Common myeloid progenitor, CD34-positive (primary cell): ENCODE data around the gene CDC42BPB.
A peak's percentile ranks its signal among the peaks of the same experiment; 100 is the strongest.
"Not testable (repeated sequence)": the region's sequence is repeated elsewhere in the genome, so short reads cannot be mapped to it uniquely, and the experiment has no call there.

ENCODE experiments used
- CTCF ChIA-PET: fragments of 350-600 bp; sonication (Branson Sonifier 250); formaldehyde crosslinking; loops from one replicate; lab custom pipeline; 2021; ENCODE audit warnings: antibody characterized with exemption; lab: Charles Lee
- POLR2A ChIA-PET: fragments of 350-600 bp; sonication (Branson Sonifier 250); formaldehyde crosslinking; loops from one replicate; lab custom pipeline; 2021; ENCODE audit warnings: antibody characterized with exemption; lab: Charles Lee
- DNase-seq, 3 donors: peaks; one replicate each; pipeline versions ENCODE4 v3.0.0 to v3.0.0-alpha.2; 2013
- H3K27ac ChIP-seq, 2 experiments: 1 replicate in 1 of 2; 2 replicates in 1 of 2; pipeline ENCODE4 v1.7.0; 2013; ENCODE audit warnings: inconsistent platforms in 2 of 2, low read length in 2 of 2, mild to moderate bottlenecking in 2 of 2, low read depth in 1 of 2, moderate library complexity in 1 of 2; ENCODE audit not compliant: severe bottlenecking in 2 of 2, insufficient read depth in 1 of 2, poor library complexity in 1 of 2
- H3K27me3 ChIP-seq, 5 experiments: replicated peaks in 2 of 5; 1 replicate in 3 of 5; 2 replicates in 2 of 5; pipeline versions ENCODE4 v1.6.1 to v1.7.0; 2013; ENCODE audit warnings: low read length in 4 of 5, mild to moderate bottlenecking in 2 of 5, moderate library complexity in 2 of 5, inconsistent platforms in 1 of 5; ENCODE audit not compliant: insufficient read depth in 5 of 5, control insufficient read depth in 4 of 5
- H3K36me3 ChIP-seq, 4 experiments: 1 replicate in 2 of 4; 2 replicates in 2 of 4; pipeline versions ENCODE4 v1.6.1 to v1.7.0; 2013; ENCODE audit warnings: low read length in 3 of 4, control low read depth in 1 of 4, mild to moderate bottlenecking in 1 of 4; ENCODE audit not compliant: control insufficient read depth in 4 of 4, insufficient read depth in 4 of 4
- H3K4me1 ChIP-seq, 4 experiments: 1 replicate in 3 of 4; 2 replicates in 1 of 4; pipeline versions ENCODE4 v1.6.1 to v1.7.1; 2013; ENCODE audit warnings: low read length in 3 of 4, mild to moderate bottlenecking in 3 of 4, control low read depth in 1 of 4, inconsistent platforms in 1 of 4, moderate library complexity in 1 of 4; ENCODE audit not compliant: control insufficient read depth in 4 of 4, insufficient read depth in 4 of 4; ENCODE audit errors: control extremely low read depth in 1 of 4
- H3K4me3 ChIP-seq, 7 experiments: 1 replicate in 4 of 7; 2 replicates in 3 of 7; pipeline versions ENCODE4 v1.5.1 to v1.7.0; 2013; ENCODE audit warnings: mild to moderate bottlenecking in 7 of 7, low read length in 6 of 7, moderate library complexity in 6 of 7, inconsistent platforms in 2 of 7, low read depth in 2 of 7, control low read depth in 1 of 7; ENCODE audit not compliant: insufficient read depth in 4 of 7, control insufficient read depth in 1 of 7; ENCODE audit errors: extremely low read depth in 1 of 7
- H3K9me3 ChIP-seq, 5 experiments: 1 replicate in 4 of 5; 2 replicates in 1 of 5; pipeline versions ENCODE4 v1.6.1 to v1.7.1; 2013; ENCODE audit warnings: low read length in 4 of 5, mild to moderate bottlenecking in 2 of 5, inconsistent platforms in 1 of 5, low read depth in 1 of 5, moderate library complexity in 1 of 5; ENCODE audit not compliant: control insufficient read depth in 4 of 5, insufficient read depth in 2 of 5; ENCODE audit errors: control extremely low read depth in 1 of 5
- WGBS: methylation state at CpG from one replicate; pipeline ENCODE4 v1.1.5; 2013; ENCODE audit not compliant: insufficient coverage; 5-methylcytosine and 5-hydroxymethylcytosine counted together

The CDC42BPB gene

DNA sequence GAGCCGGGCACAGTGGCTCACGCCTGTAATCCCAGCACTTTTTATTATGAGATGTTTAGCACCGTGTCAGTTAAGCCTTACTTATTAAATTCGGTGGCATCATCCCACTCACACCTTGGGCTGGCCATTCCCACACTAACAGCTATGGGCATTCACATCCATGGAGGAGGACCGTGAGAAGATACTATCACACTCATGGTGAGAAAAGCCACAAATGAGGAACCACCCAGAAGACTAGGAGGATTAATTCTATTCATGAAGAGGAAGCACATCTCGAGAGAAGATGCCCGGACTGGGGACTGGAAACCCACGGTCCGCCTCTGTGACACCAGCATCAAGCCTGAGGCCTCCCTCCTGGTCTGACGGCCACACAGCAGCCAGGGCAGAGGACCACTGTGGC is 4.9 kb downstream of the CDC42BPB start:
- CTCF ChIA-PET, result interaction anchor here (0.9 to 1.2 kb wide), 3 partner anchors 12 to 18 kb away, joined by 3 read pairs; no protein-coding TSS in a partner anchor
- 43% methylated on average over 9 of the region's 10 CpGs for WGBS
- Histone ChIP-seq H3K27me3 (no peaks in the 10 kb centered on the region), H3K9me3 (no peaks in the 10 kb centered on the region), H3K36me3 (no peaks in the 10 kb centered on the region), H3K4me1 (peaks cover 0 to 21% (median 7%) of the 10 kb centered on the region in 4 experiments), H3K27ac (no peak overlapping the region), H3K4me3 (no peak overlapping the region)
- POLR2A ChIA-PET, result no interaction called here
- peak; percentile 23 to 64 (median 52) for DNase-seq

DNA sequence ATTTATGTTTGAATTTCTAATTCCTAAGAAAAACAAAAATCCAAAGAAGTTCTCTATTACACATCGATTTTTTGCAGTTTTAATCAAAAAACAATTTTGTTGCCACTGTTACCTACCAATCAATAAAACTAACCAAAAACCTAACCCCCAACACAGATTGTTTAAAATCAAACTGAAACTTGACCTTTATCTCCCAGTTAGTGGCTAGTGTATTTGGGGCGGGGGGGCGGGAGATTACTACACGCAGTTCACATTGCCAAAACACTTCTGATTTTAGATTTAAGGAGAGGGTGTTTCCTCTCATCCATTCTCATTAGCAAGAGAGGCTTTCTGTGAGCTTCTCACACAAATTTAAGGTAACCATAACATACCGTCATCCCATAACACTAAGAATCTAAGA is 6.4 kb downstream of the CDC42BPB start:
- 100% methylated on average over 1 of the region's 5 CpGs for WGBS
- Histone ChIP-seq H3K27me3 (no peaks in the 10 kb centered on the region), H3K4me1 (peaks cover 0 to 13% (median 3%) of the 10 kb centered on the region in 4 experiments), H3K27ac (no peak overlapping the region), H3K4me3 (no peak overlapping the region), H3K9me3 (no peaks in the 10 kb centered on the region), H3K36me3 (no peaks in the 10 kb centered on the region)
- ChIA-PET CTCF (interaction anchor here (0.6 kb wide), 1 partner anchor 354 kb away, joined by 3 read pairs; no protein-coding TSS in a partner anchor), POLR2A (no interaction called here)
- no peak for DNase-seq

- DNase-seq, CTCF ChIA-PET, H3K27me3 ChIP-seq, H3K36me3 ChIP-seq, H3K9me3 ChIP-seq, H3K4me3 ChIP-seq, POLR2A ChIA-PET, H3K27ac ChIP-seq: not testable (repeated sequence)
- WGBS, result 99% methylated on average over 6 of the region's 8 CpGs
- peaks cover 2 to 10% (median 7%) of the 10 kb centered on the region in 4 experiments for H3K4me1 ChIP-seq
These were observed 9.9 kb downstream of the CDC42BPB start for GRCh38 chr14:103047453-103047852.

DNA sequence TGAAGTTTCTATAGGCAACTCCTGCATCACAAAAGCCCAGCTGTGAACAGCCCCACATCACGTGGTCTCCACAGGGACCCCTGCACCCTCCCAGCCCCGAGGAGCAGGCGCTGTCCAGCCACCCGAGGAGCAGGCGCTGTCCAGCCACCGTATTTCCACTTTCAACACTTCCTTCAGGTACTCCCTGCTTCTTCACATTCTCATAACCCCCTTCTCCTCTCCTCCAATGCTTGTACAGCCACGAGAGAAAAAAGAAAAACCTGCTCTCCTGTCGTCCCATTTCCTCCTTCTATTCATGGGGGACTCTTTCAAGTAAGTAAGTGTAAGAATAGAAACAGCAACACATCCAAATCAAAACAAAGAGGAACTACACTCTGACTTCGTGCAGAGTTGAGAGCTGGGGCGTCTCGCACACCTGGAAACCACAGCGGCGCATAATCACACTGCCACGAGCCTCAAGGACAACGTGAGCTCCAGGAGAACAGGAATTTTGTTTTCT is 11.9 kb downstream of the CDC42BPB start:
- H3K9me3 ChIP-seq, result peaks cover 0 to 6% (median 3%) of the 10 kb centered on the region in 5 experiments
- H3K27me3 ChIP-seq, result peaks cover 0 to 4% (median 0%) of the 10 kb centered on the region in 5 experiments
- DNase-seq, result peak in 2 of 3 donors; percentile 32 to 48
- H3K4me1 ChIP-seq, result peaks cover 2 to 10% (median 7%) of the 10 kb centered on the region in 4 experiments
- POLR2A ChIA-PET, result interaction anchor here (0.8 kb wide), 1 partner anchor 351 kb away, joined by 3 read pairs; no protein-coding TSS in a partner anchor
- no peak overlapping the region for H3K27ac ChIP-seq
- H3K4me3 ChIP-seq, result peak overlapping the region in 4 of 7 experiments; percentile 1 to 52 (median 25)
- peaks cover 0 to 6% (median 0%) of the 10 kb centered on the region in 4 experiments for H3K36me3 ChIP-seq
- CTCF ChIA-PET, result no interaction called here
- WGBS, result 3% methylated on average over 12 of the region's 15 CpGs

GRCh38 chr14:103043257-103044015 is 13.9 kb downstream of the CDC42BPB start:
- WGBS, result no CpG with 5 or more reads among the region's 8 CpGs
- Histone ChIP-seq H3K27ac (no peak overlapping the region), H3K36me3 (peaks cover 0 to 6% (median 0%) of the 10 kb centered on the region in 4 experiments), H3K27me3 (peaks cover 0 to 4% (median 0%) of the 10 kb centered on the region in 5 experiments), H3K4me1 (peaks cover 2 to 10% (median 7%) of the 10 kb centered on the region in 4 experiments), H3K4me3 (no peak overlapping the region), H3K9me3 (peaks cover 0 to 6% (median 3%) of the 10 kb centered on the region in 5 experiments)
- ChIA-PET POLR2A (no interaction called here), CTCF (no interaction called here)
- DNase-seq, result peak in 1 of 3 donors; percentile 3

DNA sequence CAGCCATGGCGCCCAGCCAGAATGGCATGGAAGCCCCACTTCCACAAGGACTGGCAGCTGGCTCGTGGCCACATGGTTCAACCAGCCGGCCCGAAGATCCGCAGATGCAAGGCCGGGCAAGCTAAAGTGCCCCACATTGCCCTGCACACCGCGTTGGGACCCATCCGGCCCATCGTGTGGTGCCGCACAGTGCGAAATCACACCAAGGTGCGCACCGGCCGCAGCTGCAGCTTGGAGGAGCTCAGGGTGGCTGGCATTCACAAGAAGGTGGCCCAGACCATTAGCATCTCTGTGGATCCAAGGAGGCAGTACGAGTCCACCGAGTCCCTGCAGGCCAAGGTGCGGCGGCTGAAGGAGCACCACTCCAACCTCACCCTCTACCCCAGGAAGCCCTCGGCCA is 15.9 kb downstream of the CDC42BPB start:
- Histone ChIP-seq H3K4me3 (no peak overlapping the region), H3K36me3 (peaks cover 0 to 6% (median 0%) of the 10 kb centered on the region in 4 experiments), H3K27me3 (peaks cover 0 to 4% (median 0%) of the 10 kb centered on the region in 5 experiments), H3K9me3 (peaks cover 0 to 6% (median 3%) of the 10 kb centered on the region in 5 experiments), H3K27ac (no peak overlapping the region), H3K4me1 (peaks cover 2 to 10% (median 7%) of the 10 kb centered on the region in 4 experiments)
- ChIA-PET CTCF (no interaction called here), POLR2A (no interaction called here)
- no peak for DNase-seq
- WGBS, result 98% methylated on average over 20 of the region's 20 CpGs

DNA sequence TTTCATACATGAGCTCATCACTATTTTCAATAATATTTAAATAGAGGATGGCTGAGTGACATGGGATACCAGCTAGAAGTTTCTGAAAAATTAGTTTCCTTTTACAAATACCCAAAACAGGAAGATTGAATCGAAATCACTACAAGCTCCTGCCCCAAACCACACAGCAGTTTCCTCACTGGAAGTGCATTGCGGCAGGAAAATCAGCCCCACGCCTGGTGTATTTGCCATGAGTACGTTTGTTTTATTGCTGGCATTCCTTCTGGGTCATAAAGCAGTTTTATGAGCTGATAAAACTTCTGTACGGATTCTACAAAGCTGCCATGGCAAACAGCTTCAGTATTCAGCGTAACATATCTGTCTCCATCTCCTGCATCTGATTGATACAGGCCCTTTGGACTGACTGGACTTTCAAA is 23.7 kb downstream of the CDC42BPB start:
- no peaks in the 10 kb centered on the region for H3K27me3 ChIP-seq
- H3K36me3 ChIP-seq, result no peaks in the 10 kb centered on the region
- peak in 2 of 3 donors; percentile 31 to 45 for DNase-seq
- H3K27ac ChIP-seq, result no peak overlapping the region
- H3K9me3 ChIP-seq, result no peaks in the 10 kb centered on the region
- ChIA-PET CTCF (interaction anchor here (1.3 kb wide), 1 partner anchor 18 kb away, joined by 3 read pairs; no protein-coding TSS in a partner anchor), POLR2A (no interaction called here)
- WGBS, result 28% methylated on average over 6 of the region's 6 CpGs
- H3K4me3 ChIP-seq, result peak overlapping the region in 1 of 7 experiments; percentile 38
- H3K4me1 ChIP-seq, result peaks cover 0 to 4% (median 2%) of the 10 kb centered on the region in 4 experiments
